Ascending aorta (tissue), 2 donors: ENCODE results near the gene KCNC3. TPM values are rescaled to one million over a fixed set of nuclear protein-coding genes. Genes with fewer than 3 reads are reported as not detected.

ENCODE experiments used
- DNase-seq, 2 donors: peaks; one replicate each; pipeline ENCODE4 v3.0.0-alpha.2; 2019; ENCODE audit warnings: low spot score in 2 of 2
- H3K27ac ChIP-seq, 2 donors: fragments of 200-600 bp; sonication (generic); one replicate each; pipeline ENCODE4 v1.5.1; 2016 to 2017; ENCODE audit warnings: mild to moderate bottlenecking in 1 of 2
- H3K27me3 ChIP-seq: fragments of 200-600 bp; sonication (generic); one replicate; pipeline ENCODE4 v1.5.1; 2017
- H3K36me3 ChIP-seq, 2 donors: fragments of 200-600 bp; sonication (generic); one replicate each; pipeline ENCODE4 v1.5.1; 2016
- H3K4me1 ChIP-seq, 2 donors: fragments of 200-600 bp; sonication (generic); one replicate each; pipeline ENCODE4 v1.5.1; 2016 to 2017; ENCODE audit warnings: mild to moderate bottlenecking in 1 of 2
- H3K4me3 ChIP-seq, 2 donors: fragments of 200-600 bp; sonication (generic); one replicate each; pipeline ENCODE4 v1.5.1; 2016 to 2017; ENCODE audit warnings: mild to moderate bottlenecking in 1 of 2
- H3K9me3 ChIP-seq, 2 donors: fragments of 200-600 bp; sonication (generic); one replicate each; pipeline ENCODE4 v1.5.1; 2016
- CTCF ChIP-seq, 3 experiments: fragments of 200-600 bp in 2 of 3; fragments of 450-650 bp in 1 of 3; sonication (generic) in 2 of 3; IDR thresholded peaks; one replicate each; pipeline ENCODE4 v1.5.1; 2016 to 2019; ENCODE audit warnings: antibody characterized with exemption in 3 of 3, mild to moderate bottlenecking in 1 of 3, moderate library complexity in 1 of 3
- intact Hi-C: fragments of 100-400 bp; cut with DNase I; formaldehyde crosslinking; loops from one replicate; pipeline ENCODE4 v1.15.1; 2023
- total RNA-seq: library from RNA; depleted of rRNA; stranded (reverse); fragments of >200 nt; gene quantifications from one replicate; pipeline ENCODE4 v1.1.0, GENCODE V29; 2016

Gene KCNC3
- total RNA-seq, 1 donor from 2014 or later = 3.8 TPM

- Histone ChIP-seq H3K36me3 (no peaks in the 10 kb centered on the region), H3K4me3 (no peak overlapping the region), H3K27me3 (peaks cover 4% of the 10 kb centered on the region), H3K9me3 (no peaks in the 10 kb centered on the region), H3K27ac (no peak overlapping the region), H3K4me1 (no peaks in the 10 kb centered on the region)
- intact Hi-C loops = no loop called here
- TF ChIP-seq CTCF (IDR thresholded peaks at IDR 0.05) = no peak
- DNase-seq = no peak
These were observed 10.7 kb downstream of the KCNC3 start for GRCh38 chr19:50318438-50318837.

- intact Hi-C loops = no loop called here
- Histone ChIP-seq H3K4me1 (no peaks in the 10 kb centered on the region), H3K9me3 (no peaks in the 10 kb centered on the region), H3K4me3 (no peak overlapping the region), H3K27me3 (peaks cover 12% of the 10 kb centered on the region), H3K27ac (no peak overlapping the region), H3K36me3 (no peaks in the 10 kb centered on the region)
- no peak for TF ChIP-seq CTCF (IDR thresholded peaks at IDR 0.05)
- DNase-seq = no peak
These were observed 12.1 kb downstream of the KCNC3 start for GRCh38 chr19:50317115-50317514.

- H3K27me3 ChIP-seq = peaks cover 12% of the 10 kb centered on the region
These were observed 13.3 kb downstream of the KCNC3 start for GRCh38 chr19:50315773-50316448.

GRCh38 chr19:50314724-50315708 is 14.2 kb downstream of the KCNC3 start:
- no peak for DNase-seq
- no peak overlapping the region for H3K27ac ChIP-seq
- intact Hi-C loops = no loop called here
- TF ChIP-seq CTCF (IDR thresholded peaks at IDR 0.05) = no peak
- H3K36me3 ChIP-seq = no peaks in the 10 kb centered on the region
- no peaks in the 10 kb centered on the region for H3K9me3 ChIP-seq
- H3K4me1 ChIP-seq = no peaks in the 10 kb centered on the region
- H3K4me3 ChIP-seq = no peak overlapping the region
- peaks cover 12% of the 10 kb centered on the region for H3K27me3 ChIP-seq

More at GRCh38 chr19:50315773-50316448, 13.3 kb downstream of the KCNC3 start:
- TF ChIP-seq CTCF (IDR thresholded peaks at IDR 0.05) = no peak
- H3K27ac ChIP-seq = no peak overlapping the region
- no peak for DNase-seq
- no peaks in the 10 kb centered on the region for H3K4me1 ChIP-seq
- intact Hi-C loops = no loop called here
- H3K9me3 ChIP-seq = no peaks in the 10 kb centered on the region
- no peak overlapping the region for H3K4me3 ChIP-seq
- H3K36me3 ChIP-seq = no peaks in the 10 kb centered on the region

- H3K4me1 ChIP-seq = no peaks in the 10 kb centered on the region
- TF ChIP-seq CTCF (IDR thresholded peaks at IDR 0.05) = no peak
- no peak for DNase-seq
- intact Hi-C loops = no loop called here
- H3K27ac ChIP-seq = no peak overlapping the region
- H3K36me3 ChIP-seq = no peaks in the 10 kb centered on the region
- no peaks in the 10 kb centered on the region for H3K9me3 ChIP-seq
- no peak overlapping the region for H3K4me3 ChIP-seq
- H3K27me3 ChIP-seq = peaks cover 12% of the 10 kb centered on the region
These were observed 15.2 kb downstream of the KCNC3 start for GRCh38 chr19:50313812-50314536.
